ENCODE measurements around the gene CCDC68.

The CCDC68 gene, protein sequence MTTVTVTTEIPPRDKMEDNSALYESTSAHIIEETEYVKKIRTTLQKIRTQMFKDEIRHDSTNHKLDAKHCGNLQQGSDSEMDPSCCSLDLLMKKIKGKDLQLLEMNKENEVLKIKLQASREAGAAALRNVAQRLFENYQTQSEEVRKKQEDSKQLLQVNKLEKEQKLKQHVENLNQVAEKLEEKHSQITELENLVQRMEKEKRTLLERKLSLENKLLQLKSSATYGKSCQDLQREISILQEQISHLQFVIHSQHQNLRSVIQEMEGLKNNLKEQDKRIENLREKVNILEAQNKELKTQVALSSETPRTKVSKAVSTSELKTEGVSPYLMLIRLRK

DNA sequence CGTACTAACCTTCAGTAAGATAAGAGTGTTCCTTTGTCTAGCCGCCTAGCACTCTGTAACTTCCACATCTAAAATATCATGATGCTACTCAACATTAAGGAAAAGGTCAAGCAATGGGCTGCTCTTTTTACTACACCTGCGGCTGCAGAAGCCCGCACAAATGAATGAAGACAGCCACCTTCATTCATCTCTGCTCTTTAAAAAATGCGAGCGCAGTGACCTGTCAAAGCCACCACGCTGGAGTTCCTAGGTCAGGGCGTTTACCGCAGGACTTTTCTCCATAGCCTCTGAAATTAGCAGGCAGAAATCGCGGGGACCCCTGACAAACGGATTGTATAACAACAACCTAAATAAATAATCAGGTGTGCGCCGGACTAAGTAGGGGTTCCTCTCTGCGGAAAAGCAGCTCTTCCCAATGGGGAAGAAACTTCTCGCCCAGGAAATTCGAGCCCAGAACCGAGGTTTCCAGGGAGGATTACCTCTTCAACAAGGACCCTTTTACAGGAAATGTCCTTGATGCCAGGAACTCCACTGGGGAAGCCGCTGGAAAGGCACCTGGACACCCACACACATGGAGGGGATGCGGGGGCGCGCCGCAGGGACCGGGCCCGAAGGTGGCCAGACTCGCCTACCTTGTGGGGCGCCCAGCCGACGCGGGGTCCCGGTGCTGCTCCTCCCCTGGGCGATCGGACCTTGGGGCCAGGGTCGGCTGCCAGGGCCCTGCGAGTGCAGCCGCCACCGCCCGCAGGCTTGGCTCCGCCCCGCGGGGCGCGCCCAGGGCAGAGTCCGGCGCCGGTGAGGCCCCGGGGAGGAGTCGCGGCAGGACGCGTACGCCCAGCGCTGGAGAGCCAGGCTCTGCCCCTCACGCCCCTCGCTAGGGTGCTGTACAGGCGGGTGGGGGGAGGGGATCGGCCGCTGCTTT, at the start of gene CCDC68:
TSS of gene CCDC68 (minus strand) at position 758 of the 922 bp plus-strand sequence. CDS start 16,670 bp downstream, outside the sequence.
- no peak within 1 kb of the TSS for H3K4me3 ChIP-seq (ENCODE audit: low read depth, low read length)
- TF ChIP-seq, protein P1, sequence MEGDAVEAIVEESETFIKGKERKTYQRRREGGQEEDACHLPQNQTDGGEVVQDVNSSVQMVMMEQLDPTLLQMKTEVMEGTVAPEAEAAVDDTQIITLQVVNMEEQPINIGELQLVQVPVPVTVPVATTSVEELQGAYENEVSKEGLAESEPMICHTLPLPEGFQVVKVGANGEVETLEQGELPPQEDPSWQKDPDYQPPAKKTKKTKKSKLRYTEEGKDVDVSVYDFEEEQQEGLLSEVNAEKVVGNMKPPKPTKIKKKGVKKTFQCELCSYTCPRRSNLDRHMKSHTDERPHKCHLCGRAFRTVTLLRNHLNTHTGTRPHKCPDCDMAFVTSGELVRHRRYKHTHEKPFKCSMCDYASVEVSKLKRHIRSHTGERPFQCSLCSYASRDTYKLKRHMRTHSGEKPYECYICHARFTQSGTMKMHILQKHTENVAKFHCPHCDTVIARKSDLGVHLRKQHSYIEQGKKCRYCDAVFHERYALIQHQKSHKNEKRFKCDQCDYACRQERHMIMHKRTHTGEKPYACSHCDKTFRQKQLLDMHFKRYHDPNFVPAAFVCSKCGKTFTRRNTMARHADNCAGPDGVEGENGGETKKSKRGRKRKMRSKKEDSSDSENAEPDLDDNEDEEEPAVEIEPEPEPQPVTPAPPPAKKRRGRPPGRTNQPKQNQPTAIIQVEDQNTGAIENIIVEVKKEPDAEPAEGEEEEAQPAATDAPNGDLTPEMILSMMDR (IDR thresholded peaks at IDR 0.05; ENCODE audit: borderline replicate concordance, insufficient read depth, low read depth, low read length) = no peak

DNA sequence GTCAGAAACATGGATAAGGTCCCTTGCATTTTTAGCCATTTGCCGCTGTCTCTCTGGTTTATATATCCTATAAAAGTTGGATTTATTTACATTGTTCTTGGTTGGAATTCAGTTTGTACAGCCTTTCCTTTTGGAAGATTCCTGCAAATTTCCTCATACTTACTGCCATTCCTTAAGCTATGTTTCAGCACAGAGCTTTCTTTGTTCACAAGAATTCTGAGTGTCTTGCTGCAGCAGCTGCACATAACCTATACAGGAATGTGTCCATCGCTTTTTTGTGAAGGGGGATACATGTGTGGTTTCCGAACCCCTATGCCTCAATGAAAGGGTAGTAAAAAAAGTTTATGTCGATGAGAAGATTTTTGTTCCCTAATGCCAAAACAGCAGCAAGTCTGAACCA, 48.3 kb upstream of the CCDC68 start:
- TF ChIP-seq, protein P1 (IDR thresholded peaks at IDR 0.05; ENCODE audit: borderline replicate concordance, insufficient read depth, low read depth, low read length) = no peak
- H3K4me3 ChIP-seq (ENCODE audit: low read depth, low read length) = no peak overlapping the region

DNA sequence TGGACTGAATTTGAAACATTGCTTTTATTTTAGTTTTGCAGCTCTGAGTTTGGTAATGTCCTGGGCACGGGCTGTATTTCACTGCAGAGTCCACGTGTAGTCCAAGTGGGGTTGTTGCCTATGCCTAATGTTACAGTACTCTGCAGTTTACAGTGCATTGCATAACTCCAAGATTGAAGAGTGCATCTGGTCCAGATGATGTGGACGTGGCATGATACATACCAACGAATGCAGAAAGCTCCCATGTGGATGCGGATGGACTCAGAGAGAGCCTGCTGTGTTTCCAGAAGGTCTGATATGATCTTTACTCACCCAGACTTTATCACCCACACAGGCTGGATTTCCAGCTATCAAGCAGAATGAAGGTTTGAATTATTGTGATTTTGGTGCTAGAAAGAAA, 44.4 kb upstream of the CCDC68 start:
- TF ChIP-seq, protein P1 (IDR thresholded peaks at IDR 0.05; ENCODE audit: borderline replicate concordance, insufficient read depth, low read depth, low read length) = no peak
- no peak overlapping the region for H3K4me3 ChIP-seq (ENCODE audit: low read depth, low read length)

DNA sequence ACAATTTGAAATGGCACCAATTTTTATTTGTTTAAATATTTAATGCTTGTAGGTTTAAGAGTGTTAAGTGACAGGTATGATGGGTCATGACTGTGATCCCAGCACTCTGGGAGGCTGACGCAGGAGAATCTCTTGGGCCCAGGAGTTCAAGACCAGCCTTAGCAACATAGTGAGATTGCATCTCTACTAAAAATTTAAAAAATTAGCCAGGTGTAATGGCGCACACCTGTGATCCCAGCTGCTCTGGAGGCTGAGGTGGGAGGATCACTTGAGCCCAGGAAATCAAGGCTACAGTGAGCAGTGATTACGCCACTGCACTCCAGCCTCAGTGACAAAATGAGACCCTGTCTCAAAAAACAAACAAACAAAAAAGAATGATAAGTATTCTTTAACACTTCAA, 43.0 kb upstream of the CCDC68 start:
- TF ChIP-seq, protein P1 (IDR thresholded peaks at IDR 0.05; ENCODE audit: borderline replicate concordance, insufficient read depth, low read depth, low read length) = no peak
- H3K4me3 ChIP-seq (ENCODE audit: low read depth, low read length) = no peak overlapping the region

DNA sequence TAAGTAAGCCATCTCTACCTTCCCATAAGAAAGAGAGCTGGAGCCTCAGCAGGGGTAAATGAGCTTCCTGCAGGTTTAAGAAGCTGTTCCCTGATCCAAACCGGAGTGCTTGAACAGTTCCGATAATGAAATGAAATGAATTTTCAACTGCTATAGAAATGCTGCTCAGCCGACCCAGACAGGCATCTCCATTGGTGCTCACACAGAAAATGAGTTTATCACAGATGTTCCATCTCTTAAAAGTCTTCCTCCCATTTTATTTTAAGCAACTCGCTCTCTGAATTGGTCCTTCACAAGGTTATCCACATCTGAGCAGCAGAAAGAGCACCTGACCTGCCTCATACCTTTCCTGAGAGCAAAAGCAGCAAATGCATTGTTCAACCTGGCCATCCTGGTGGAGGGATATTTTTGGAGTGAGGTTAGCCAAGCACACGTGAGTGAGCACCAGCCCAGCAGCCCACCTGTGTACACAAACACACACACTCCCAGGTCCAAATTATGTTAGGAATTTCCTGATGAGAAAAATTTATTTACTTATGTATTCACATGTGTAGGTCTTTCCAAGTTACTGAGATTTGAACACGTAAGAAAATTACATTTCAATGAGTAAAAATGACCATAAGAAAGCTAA, 42.2 kb upstream of the CCDC68 start:
- H3K4me3 ChIP-seq (ENCODE audit: low read depth, low read length) = no peak overlapping the region
- TF ChIP-seq, protein P1 (IDR thresholded peaks at IDR 0.05; ENCODE audit: borderline replicate concordance, insufficient read depth, low read depth, low read length) = no peak

DNA sequence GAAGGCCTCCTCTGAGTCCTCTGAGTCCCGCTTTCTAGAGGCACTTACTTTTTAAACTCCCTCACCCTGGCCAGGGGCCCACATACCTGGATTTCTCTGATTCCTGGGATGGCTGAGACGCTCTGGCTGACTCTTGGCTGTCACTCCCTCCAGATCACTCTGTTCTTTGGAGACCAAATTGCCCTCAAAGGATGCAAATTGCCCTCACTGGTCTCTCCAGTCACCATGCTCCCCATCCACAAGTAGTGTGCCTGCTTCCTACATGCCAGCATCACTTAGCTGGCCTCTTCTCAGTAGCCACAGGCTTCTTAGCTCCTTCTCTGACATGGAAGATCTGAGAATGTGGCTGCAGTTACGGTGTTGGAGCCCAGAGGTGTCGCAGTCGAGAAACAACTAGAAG, 41.3 kb upstream of the CCDC68 start:
- TF ChIP-seq, protein P1 (IDR thresholded peaks at IDR 0.05; ENCODE audit: borderline replicate concordance, insufficient read depth, low read depth, low read length) = no peak
- H3K4me3 ChIP-seq (ENCODE audit: low read depth, low read length) = no peak overlapping the region

Measured in GM12875 (cell line).